SH-SY5Y (cell line): ENCODE data around the gene SIDT2.

Experiments used
- GATA2 ChIP-seq: IDR thresholded peaks from 2 replicates; pipeline ENCODE4 v1.6.1; 2011; ENCODE audit warnings: mild to moderate bottlenecking, low read depth, low read length
- GATA3 ChIP-seq: IDR thresholded peaks from 2 replicates; pipeline ENCODE4 v1.6.1; 2011; ENCODE audit warnings: low read depth, mild to moderate bottlenecking, low read length, moderate library complexity

GRCh38 chr11:117187007-117187406, 8.5 kb downstream of the SIDT2 start:
- TF ChIP-seq GATA2 = no peak
- no peak for TF ChIP-seq GATA3
